Measurements from ENCODE around the gene GBA2.

GBA2 gene

DNA sequence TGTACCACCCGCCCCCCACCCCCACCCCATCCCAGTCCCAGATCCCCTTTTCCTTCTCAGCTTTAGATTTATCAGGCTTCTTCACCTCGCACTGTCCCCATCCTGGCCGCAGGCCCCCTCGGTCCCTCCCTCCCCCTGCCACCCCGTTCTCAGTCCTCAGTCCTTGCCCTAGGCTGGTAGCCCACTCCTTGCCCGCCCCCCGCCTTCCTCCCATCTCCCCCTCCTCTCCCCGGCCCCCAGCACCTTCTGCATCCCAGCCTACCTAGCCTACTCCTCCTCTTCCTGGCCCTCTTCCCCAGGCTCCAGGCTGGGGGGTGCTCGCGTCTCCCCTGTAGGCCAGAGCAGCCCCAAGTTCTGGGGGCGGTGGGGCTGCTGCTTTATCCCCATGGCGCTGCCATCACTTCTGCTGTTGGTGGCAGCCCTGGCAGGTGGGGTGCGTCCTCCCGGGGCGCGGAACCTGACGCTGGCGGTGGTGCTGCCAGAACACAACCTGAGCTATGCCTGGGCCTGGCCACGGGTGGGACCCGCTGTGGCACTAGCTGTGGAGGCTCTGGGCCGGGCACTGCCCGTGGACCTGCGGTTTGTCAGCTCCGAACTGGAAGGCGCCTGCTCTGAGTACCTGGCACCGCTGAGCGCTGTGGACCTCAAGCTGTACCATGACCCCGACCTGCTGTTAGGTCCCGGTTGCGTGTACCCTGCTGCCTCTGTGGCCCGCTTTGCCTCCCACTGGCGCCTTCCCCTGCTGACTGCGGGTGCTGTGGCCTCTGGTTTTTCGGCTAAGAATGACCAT, 43.2 kb upstream of the GBA2 start:
- no peak for DNase-seq (ENCODE audit: low read depth)
- H3K4me3 ChIP-seq (ENCODE audit: low read depth, low read length): no peak overlapping the region
- TF ChIP-seq MYC (IDR thresholded peaks at IDR 0.05; ENCODE audit: low read depth, low read length): no peak
- TF ChIP-seq POLR2A (IDR thresholded peaks at IDR 0.05; ENCODE audit: extremely low read depth, insufficient read length): no peak
- TF ChIP-seq, protein P1, sequence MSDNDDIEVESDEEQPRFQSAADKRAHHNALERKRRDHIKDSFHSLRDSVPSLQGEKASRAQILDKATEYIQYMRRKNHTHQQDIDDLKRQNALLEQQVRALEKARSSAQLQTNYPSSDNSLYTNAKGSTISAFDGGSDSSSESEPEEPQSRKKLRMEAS (IDR thresholded peaks at IDR 0.05; ENCODE audit: low read depth, low read length): no peak
- TF ChIP-seq, protein P2, sequence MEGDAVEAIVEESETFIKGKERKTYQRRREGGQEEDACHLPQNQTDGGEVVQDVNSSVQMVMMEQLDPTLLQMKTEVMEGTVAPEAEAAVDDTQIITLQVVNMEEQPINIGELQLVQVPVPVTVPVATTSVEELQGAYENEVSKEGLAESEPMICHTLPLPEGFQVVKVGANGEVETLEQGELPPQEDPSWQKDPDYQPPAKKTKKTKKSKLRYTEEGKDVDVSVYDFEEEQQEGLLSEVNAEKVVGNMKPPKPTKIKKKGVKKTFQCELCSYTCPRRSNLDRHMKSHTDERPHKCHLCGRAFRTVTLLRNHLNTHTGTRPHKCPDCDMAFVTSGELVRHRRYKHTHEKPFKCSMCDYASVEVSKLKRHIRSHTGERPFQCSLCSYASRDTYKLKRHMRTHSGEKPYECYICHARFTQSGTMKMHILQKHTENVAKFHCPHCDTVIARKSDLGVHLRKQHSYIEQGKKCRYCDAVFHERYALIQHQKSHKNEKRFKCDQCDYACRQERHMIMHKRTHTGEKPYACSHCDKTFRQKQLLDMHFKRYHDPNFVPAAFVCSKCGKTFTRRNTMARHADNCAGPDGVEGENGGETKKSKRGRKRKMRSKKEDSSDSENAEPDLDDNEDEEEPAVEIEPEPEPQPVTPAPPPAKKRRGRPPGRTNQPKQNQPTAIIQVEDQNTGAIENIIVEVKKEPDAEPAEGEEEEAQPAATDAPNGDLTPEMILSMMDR (IDR thresholded peaks at IDR 0.05; ENCODE audit: low read depth, low read length): no peak

DNA sequence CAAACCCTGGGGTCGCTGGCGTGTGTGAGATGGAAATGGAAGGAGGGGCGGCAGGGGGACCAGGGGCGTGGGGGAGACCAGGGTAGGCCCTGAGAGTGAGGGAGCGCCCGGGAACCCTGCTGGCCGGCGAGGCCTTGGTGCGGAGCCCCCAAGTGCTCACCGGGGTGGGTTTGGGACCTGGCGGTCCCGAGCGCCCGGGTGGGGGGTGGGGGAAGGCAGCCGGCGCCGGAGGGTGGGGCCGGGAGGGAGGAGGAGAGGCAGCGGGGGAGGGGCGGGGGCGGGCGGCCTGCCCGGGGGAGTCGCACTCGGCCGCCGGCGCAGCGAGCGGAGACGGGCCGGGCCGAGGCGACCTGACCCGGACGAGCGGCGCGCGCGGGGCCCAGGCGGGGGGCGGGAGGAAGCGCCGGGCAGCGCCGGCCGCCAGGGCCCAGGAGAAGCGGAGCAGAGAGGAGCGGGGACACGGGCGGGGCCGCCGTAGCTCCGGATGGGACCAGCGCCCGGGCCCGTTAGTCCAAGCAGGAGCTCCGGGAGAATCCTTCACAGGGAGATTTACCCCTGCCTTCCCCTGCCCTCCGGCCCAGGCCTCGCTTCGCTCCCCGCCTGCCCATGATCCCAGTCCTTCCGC, 42.4 kb upstream of the GBA2 start, which contains the start of gene NPR2:
NPR2 (plus strand) TSS at position 295 of the 625 bp plus-strand sequence. CDS start 818 bp downstream, outside the sequence.
- no peak for DNase-seq (ENCODE audit: low read depth)
- TF ChIP-seq, protein P1 (IDR thresholded peaks at IDR 0.05; ENCODE audit: low read depth, low read length): no peak
- TF ChIP-seq, protein P2 (IDR thresholded peaks at IDR 0.05; ENCODE audit: low read depth, low read length): no peak
- no peak for TF ChIP-seq MYC (IDR thresholded peaks at IDR 0.05; ENCODE audit: low read depth, low read length)
- TF ChIP-seq POLR2A (IDR thresholded peaks at IDR 0.05; ENCODE audit: extremely low read depth, insufficient read length): no peak
- H3K4me3 ChIP-seq (ENCODE audit: low read depth, low read length): no peak within 1 kb of the TSS

DNA sequence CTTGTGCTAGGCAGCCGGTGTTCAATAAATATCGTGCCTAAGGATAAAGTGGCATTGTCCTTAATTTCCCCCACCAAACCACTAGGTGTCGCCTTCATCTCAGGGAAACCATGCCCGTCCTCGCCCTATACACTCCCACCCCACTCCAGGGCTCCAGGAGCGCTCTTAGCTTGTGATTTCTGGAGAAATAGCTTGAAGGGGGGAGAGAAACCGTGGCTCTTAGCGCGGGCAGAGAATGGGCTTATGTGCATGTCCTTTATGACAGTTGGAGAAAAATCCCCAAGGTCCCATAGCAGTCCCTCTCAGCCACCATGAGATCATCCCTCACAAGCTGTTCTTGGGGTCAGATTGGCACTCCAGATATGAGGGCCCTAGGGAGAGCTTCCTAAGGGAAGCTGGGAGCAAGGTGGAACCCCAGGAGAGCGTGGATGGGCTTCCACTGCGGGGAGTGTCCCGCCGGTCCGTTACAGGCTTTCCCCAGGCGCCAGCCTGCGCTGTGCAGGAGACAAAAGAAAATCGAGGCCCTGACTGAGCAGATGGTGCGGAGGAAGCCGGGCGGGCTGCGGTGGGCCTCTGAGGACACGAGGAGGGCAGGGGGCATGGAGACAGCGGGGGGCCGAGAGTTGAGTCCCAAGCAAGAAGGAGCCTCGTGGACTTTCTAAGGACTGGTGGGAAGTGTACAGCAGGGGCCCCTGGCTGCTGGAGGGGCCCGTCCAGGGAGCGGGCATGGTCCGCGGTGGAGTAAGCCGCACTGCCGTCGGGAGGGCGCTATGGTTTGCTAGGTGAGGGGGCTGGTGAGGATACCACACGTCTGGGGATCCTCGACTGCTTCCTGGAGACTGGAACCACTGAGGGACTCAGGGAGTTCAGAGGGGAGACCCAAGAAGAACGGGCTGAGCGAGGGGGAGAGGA, 41.6 kb upstream of the GBA2 start:
- H3K4me3 ChIP-seq (ENCODE audit: low read depth, low read length): no peak overlapping the region
- peak; percentile 63 for DNase-seq (ENCODE audit: low read depth)
- TF ChIP-seq, protein P1 (IDR thresholded peaks at IDR 0.05; ENCODE audit: low read depth, low read length): no peak
- TF ChIP-seq, protein P2 (IDR thresholded peaks at IDR 0.05; ENCODE audit: low read depth, low read length): peak; percentile 58

DNA sequence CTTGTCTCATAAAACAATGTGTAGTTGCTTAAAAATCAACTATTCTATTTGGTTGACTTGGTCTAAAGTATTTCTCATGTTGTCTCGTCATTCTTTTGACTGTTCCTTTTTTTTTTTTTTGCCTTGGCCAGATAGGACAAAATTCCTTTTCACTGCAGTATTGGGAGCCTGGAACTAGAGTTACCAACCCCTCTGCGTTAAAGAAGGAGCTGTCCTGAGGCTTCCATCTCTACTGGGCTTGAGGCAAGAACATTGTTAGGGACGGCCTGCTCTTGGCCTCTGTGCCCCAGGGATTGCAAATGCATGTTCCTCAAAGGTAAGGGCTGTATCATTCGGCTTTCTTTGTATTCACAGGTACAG, 41.0 kb upstream of the GBA2 start:
- H3K4me3 ChIP-seq (ENCODE audit: low read depth, low read length): no peak overlapping the region
- no peak for DNase-seq (ENCODE audit: low read depth)
- TF ChIP-seq POLR2A (IDR thresholded peaks at IDR 0.05; ENCODE audit: extremely low read depth, insufficient read length) (no peak), MYC (IDR thresholded peaks at IDR 0.05; ENCODE audit: low read depth, low read length) (no peak)
- TF ChIP-seq, protein P1 (IDR thresholded peaks at IDR 0.05; ENCODE audit: low read depth, low read length): no peak
- TF ChIP-seq, protein P2 (IDR thresholded peaks at IDR 0.05; ENCODE audit: low read depth, low read length): no peak

DNA sequence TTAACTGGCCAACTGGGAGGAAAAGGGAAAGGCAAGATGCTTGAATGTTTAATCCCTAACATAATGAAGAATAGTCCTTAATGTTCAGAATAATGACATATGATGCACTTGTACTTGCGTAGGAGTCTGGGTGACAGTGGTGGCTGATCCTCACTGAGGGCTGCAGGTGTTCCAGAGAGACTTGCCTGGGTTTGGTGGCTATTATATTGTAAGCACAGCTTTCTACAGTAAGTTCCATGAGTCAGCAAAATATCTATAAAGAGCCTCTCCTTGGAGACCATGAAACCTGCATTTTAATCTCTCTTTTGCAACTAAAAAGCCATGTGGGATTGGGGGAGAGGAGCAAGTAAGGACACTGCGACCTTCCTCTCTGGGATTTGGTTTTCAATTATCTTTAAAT, 40.5 kb upstream of the GBA2 start:
- no peak overlapping the region for H3K4me3 ChIP-seq (ENCODE audit: low read depth, low read length)
- DNase-seq (ENCODE audit: low read depth): no peak
- TF ChIP-seq, protein P1 (IDR thresholded peaks at IDR 0.05; ENCODE audit: low read depth, low read length): no peak
- TF ChIP-seq POLR2A (IDR thresholded peaks at IDR 0.05; ENCODE audit: extremely low read depth, insufficient read length): no peak
- no peak for TF ChIP-seq MYC (IDR thresholded peaks at IDR 0.05; ENCODE audit: low read depth, low read length)

Measured in NB4 (cell line).